Smooth muscle cell of trachea (primary cell): Measurements from ENCODE around the gene SLC26A11. TPM values are rescaled to one million over a fixed set of nuclear protein-coding genes. Genes with fewer than 3 reads are reported as not detected.

Source experiments
- total RNA-seq: library from RNA; depleted of rRNA; stranded (reverse); fragments of >200 nt; gene quantifications from 2 replicates; pipeline ENCODE4 v1.2.1, GENCODE V29; 2014

SLC26A11 gene
- total RNA-seq: 13.5 and 18.2 TPM in 2 replicates

DNA sequence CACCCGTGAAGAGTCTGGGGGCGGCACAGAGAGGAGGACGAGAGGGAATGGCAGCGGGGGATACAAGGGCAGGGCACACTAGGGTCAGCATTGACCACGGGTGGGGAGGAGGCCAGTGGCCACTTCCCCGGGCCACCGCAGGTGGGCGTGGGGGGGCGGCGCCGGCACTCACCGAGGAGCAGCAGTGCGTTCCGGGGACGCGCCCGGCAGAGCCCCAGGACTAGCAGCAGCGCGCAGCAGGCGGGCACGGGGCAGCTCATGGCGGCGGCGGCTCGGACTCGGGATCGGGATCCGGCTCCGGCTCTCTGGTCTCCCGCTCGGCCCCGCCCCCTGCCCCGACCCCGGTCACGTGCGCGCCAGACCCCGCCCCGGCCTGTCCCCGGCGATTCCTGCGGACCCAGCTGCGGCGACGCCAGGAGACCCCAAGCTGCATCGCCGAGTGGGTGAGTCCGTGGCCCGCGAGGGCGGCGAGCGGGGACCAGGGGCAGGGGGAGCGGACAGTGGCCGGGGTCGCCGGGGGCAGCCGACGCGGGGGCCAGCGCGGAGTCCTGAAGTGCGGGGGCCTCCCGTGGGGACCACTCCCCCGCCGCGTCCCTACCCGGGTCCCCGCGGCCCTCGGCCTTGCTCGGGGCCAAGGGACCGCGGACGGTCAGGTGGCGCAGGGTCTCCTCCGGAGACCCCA is at the start of gene SLC26A11, which contains the start of gene SGSH:
SLC26A11 (plus strand) TSS at position 374 of the 682 bp plus-strand sequence. CDS start 1,134 bp downstream, outside the sequence.
SGSH (minus strand) TSS at position 280 of the 682 bp plus-strand sequence; CDS start at position 260, 20 bp downstream.

GRCh38 chr17:80260791-80261158 is 40.5 kb downstream of the SLC26A11 start, which contains the start of gene RNF213:
Gene RNF213 (plus strand): TSS chr17:80260852. CDS start chr17:80263682, 2,830 bp downstream.

Other genes with a start within 250 kb of the SLC26A11 start
- gene TBC1D16, start 184.6 kb upstream of the SLC26A11 start, total RNA-seq: 43.6 and 94.3 TPM in 2 replicates
- 2.0 and 4.5 TPM in 2 replicates for gene CCDC40, start 183.8 kb upstream of the SLC26A11 start, total RNA-seq
- 19.9 and 99.1 TPM in 2 replicates for gene GAA, start 118.8 kb upstream of the SLC26A11 start, total RNA-seq
- 147 and 179 TPM in 2 replicates for gene EIF4A3, start 73.3 kb upstream of the SLC26A11 start, total RNA-seq
- gene CARD14, start 50.4 kb upstream of the SLC26A11 start, total RNA-seq: under 0.01 TPM in 2 replicates
- gene SGSH, start 94 bp upstream of the SLC26A11 start, total RNA-seq: 20.7 and 31.6 TPM in 2 replicates
- gene RNF213, start 40.4 kb downstream of the SLC26A11 start, total RNA-seq: 148 and 238 TPM in 2 replicates
- gene ENDOV, start 194.7 kb downstream of the SLC26A11 start, total RNA-seq: 34.2 and 41.7 TPM in 2 replicates